ENCODE results near the gene SYT1. TPM values are rescaled to one million over a fixed set of nuclear protein-coding genes. Genes with fewer than 3 reads are reported as not detected.

SYT1 gene
- total RNA-seq, 1 donor from 2014 or later, result 0.79 TPM

DNA sequence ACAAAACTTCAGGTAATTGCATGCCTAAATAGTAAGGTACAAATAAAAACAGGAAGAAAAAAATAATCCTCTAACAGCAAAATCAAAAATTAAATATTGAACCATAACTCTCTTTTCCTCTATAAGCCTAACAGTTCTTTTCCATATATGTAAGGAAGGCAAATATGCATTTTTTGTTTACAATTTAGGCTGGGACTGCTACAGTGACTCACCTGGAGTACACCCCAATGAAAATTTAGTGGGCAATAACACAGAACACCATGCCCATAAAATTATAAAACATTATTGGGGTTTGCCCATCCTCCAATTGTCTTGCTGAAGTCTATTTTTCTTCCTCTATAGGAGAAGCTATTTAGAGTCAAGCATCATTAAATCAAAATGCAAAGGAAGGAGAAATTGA, 549.2 kb downstream of the SYT1 start:
- TF ChIP-seq, protein P1, sequence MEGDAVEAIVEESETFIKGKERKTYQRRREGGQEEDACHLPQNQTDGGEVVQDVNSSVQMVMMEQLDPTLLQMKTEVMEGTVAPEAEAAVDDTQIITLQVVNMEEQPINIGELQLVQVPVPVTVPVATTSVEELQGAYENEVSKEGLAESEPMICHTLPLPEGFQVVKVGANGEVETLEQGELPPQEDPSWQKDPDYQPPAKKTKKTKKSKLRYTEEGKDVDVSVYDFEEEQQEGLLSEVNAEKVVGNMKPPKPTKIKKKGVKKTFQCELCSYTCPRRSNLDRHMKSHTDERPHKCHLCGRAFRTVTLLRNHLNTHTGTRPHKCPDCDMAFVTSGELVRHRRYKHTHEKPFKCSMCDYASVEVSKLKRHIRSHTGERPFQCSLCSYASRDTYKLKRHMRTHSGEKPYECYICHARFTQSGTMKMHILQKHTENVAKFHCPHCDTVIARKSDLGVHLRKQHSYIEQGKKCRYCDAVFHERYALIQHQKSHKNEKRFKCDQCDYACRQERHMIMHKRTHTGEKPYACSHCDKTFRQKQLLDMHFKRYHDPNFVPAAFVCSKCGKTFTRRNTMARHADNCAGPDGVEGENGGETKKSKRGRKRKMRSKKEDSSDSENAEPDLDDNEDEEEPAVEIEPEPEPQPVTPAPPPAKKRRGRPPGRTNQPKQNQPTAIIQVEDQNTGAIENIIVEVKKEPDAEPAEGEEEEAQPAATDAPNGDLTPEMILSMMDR (IDR thresholded peaks at IDR 0.05; ENCODE audit: insufficient read depth, low read length, severe bottlenecking), result no peak
- no peak for DNase-seq (ENCODE audit: low read depth)
- Histone ChIP-seq H3K27me3 (ENCODE audit: control insufficient read depth, insufficient read depth, low read length) (no peaks in the 10 kb centered on the region), H3K36me3 (ENCODE audit: control insufficient read depth, insufficient read depth, low read length) (no peaks in the 10 kb centered on the region), H3K4me3 (ENCODE audit: low read depth, low read length) (no peak overlapping the region)
- FAIRE-seq, result no peak

DNA sequence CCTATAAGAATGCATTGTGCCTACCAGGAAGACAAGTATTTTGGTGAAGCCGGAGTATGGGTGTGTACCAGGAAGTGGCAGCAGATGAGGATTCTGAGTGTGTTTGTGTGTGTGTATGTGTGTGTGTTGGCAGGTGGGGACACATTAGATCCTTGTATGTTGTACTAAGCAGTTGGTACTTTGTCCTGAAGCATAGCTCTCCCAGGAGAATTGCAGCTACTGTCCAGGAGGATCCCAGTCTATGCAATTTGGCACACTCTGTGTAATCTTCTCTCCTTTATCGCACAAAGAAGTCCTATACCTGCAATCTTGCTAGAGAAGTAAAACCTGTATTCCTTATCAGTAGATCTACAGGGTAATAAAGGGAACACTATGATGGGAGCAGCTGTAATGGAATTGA, 549.7 kb downstream of the SYT1 start:
- FAIRE-seq (peak; percentile 40), DNase-seq (ENCODE audit: low read depth) (no peak)
- Histone ChIP-seq H3K27me3 (ENCODE audit: control insufficient read depth, insufficient read depth, low read length) (no peaks in the 10 kb centered on the region), H3K4me3 (ENCODE audit: low read depth, low read length) (no peak overlapping the region), H3K36me3 (ENCODE audit: control insufficient read depth, insufficient read depth, low read length) (no peaks in the 10 kb centered on the region)
- TF ChIP-seq, protein P1 (IDR thresholded peaks at IDR 0.05; ENCODE audit: insufficient read depth, low read length, severe bottlenecking), result no peak

DNA sequence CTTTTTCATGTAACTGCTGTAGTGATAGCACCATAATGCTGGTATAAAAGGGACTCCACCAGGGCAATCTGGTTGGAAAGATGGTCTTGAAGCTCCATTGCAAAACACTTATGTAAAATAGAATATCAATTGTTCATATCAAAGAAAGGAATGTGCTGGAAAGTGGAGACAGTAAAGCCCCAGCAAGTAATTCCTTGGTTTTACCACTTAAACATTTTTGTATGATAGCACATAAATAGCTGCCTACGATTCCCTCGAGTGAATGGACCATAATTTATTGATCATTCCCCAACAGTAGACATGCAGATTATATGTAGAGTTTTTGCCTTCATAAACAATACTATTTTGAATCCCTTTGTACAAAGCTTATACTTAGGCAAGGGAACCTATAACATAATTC, 550.7 kb downstream of the SYT1 start:
- no peak for FAIRE-seq
- TF ChIP-seq, protein P1 (IDR thresholded peaks at IDR 0.05; ENCODE audit: insufficient read depth, low read length, severe bottlenecking), result no peak

DNA sequence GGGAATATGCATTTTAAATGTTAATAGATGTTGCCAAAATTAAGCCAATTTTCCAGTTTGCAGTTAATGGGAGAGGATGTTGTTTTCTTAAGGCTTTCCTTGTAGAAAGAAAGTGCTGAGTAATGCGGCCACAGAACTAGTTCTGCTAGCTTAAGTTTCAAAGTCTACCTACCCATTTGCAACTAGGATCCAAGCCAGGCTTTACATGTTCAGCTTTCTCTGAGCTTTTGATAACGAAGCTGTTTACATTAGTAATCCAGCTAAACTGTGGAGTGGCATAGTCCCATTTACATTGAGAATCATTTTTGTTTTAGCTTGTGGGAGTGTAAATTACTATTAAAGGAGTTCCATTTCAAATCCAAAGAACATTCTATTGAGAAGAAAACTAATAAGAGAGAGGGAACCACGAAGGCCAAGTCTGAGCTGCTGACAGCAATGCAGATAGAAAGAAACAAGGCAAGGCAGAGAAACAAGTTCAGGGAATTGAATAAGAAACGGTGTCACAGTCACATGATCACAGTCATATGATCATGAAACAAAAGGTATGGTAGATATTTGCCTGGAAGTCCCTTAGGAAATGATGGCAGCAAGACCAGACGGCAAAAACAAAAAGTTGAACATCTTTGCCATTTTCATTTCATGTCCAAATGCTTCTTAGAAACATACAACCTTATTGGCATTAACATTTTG, 551.3 kb downstream of the SYT1 start:
- no peak for FAIRE-seq
- no peaks in the 10 kb centered on the region for H3K36me3 ChIP-seq (ENCODE audit: control insufficient read depth, insufficient read depth, low read length)
- peak; percentile 83 for DNase-seq (ENCODE audit: low read depth)

More for the DNA sequence above, 550.7 kb downstream of the SYT1 start:
- no peak overlapping the region for H3K4me3 ChIP-seq (ENCODE audit: low read depth, low read length)
- no peaks in the 10 kb centered on the region for H3K27me3 ChIP-seq (ENCODE audit: control insufficient read depth, insufficient read depth, low read length)
- DNase-seq (ENCODE audit: low read depth), result no peak
- no peaks in the 10 kb centered on the region for H3K36me3 ChIP-seq (ENCODE audit: control insufficient read depth, insufficient read depth, low read length)

DNA sequence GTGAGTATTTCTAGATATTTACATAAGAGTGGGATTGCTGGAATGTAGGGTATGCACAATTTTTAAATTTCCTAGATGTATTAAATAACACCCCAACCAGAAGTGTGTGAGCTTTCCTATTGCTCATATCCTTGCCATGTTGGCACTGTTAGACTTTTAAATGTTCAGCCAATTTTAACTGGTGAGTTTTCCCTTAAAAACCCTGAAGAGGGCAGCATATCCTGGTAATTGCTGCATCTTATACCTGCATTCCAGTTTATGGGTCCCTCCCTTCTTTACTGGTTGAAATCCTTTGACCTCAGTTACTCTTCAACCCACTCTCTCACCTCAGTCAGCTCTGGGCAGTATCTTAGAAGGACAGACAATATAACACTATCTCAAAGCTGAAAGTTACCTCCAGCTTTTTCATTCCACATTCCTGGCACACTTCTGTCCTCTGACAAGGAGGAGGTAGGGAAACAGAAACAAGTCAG, 555.6 kb downstream of the SYT1 start:
- TF ChIP-seq, protein P1 (IDR thresholded peaks at IDR 0.05; ENCODE audit: insufficient read depth, low read length, severe bottlenecking), result peak; percentile 59
- FAIRE-seq (no peak), DNase-seq (ENCODE audit: low read depth) (peak; percentile 86)
- H3K4me3 ChIP-seq (ENCODE audit: low read depth, low read length), result no peak overlapping the region
- no peaks in the 10 kb centered on the region for H3K36me3 ChIP-seq (ENCODE audit: control insufficient read depth, insufficient read depth, low read length)
- no peaks in the 10 kb centered on the region for H3K27me3 ChIP-seq (ENCODE audit: control insufficient read depth, insufficient read depth, low read length)

More for the DNA sequence above, 551.3 kb downstream of the SYT1 start:
- Histone ChIP-seq H3K4me3 (ENCODE audit: low read depth, low read length) (no peak overlapping the region), H3K27me3 (ENCODE audit: control insufficient read depth, insufficient read depth, low read length) (no peaks in the 10 kb centered on the region)
- TF ChIP-seq, protein P1 (IDR thresholded peaks at IDR 0.05; ENCODE audit: insufficient read depth, low read length, severe bottlenecking), result no peak

Data from bronchial epithelial cell (primary cell).